Measurements from ENCODE around the gene TTC6.

DNA sequence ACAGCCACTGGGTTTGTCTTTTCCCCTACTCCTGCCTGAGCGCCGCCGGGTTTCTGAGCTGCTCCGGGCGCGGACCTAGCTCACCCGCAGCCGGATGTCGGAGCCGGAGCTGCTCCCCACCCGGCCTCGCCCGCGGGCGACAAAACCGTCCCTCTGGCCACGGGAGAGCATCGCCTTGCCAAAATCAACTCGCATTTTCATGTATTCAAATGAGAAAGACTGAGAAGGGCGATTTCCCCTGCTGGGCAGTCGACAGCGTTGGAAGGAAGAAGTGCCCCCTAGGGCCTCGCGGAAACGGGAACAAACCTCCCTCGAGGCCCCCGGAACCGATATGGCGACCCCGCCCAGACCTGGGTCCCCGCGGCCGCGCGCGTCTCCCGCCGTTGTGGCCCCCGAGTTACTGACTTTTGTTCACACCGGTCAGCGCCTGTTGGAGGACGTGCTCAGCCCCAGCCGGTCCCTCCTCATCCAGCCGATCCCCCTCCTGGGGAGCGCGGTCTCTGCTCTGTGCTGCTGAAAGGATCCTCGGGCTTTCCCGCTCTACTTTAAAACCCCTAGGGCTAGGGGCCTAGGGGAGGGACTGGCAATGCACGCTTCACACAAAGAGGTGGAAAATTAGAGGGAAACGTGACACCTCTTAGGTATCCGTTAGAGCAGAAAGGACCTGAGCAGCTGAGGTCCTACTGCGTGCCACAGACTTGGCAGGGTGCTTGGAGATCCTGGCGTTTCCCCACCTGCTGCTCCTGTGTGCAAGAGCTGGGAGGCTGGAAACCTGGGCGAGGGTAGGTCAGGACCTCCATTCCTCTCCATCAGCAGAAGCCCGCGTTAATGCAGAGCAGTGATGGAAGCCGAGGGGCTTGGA lies 4.3 kb downstream of the TTC6 start:
- TF ChIP-seq CTCF (IDR thresholded peaks at IDR 0.05), result no peak
- TF ChIP-seq ZFX (IDR thresholded peaks at IDR 0.05; ENCODE audit: borderline replicate concordance), result no peak

All from 22Rv1 (cell line).